Osteoblast (primary cell): ENCODE measurements around the gene AGBL4. TPM values are rescaled to one million over a fixed set of nuclear protein-coding genes. Genes with fewer than 3 reads are reported as not detected.
"Not testable (repeated sequence)": the region's sequence is repeated elsewhere in the genome, so short reads cannot be mapped to it uniquely, and the experiment has no call there.

Experiments used
- DNase-seq: peaks from one replicate; pipeline ENCODE4 v3.0.0; 2011; ENCODE audit warnings: low spot score, mixed read lengths; ENCODE audit not compliant: insufficient read length; ENCODE audit errors: missing footprints
- H2AFZ ChIP-seq: 2 replicates; pipeline ENCODE4 v1.6.0; 2011; ENCODE audit warnings: mild to moderate bottlenecking, low read length
- H3K27ac ChIP-seq: 2 replicates; pipeline ENCODE4 v1.5.1; 2011; ENCODE audit warnings: mild to moderate bottlenecking, low read depth, low read length, moderate library complexity
- H3K27me3 ChIP-seq: 2 replicates; pipeline ENCODE4 v1.6.0; 2012; ENCODE audit warnings: mild to moderate bottlenecking, control low read depth, inconsistent platforms, low read length, moderate library complexity; ENCODE audit not compliant: insufficient read depth
- H3K36me3 ChIP-seq: 2 replicates; pipeline ENCODE4 v1.5.1; 2011; ENCODE audit warnings: mild to moderate bottlenecking, low read length, control low read depth, moderate library complexity; ENCODE audit not compliant: insufficient read depth
- H3K4me1 ChIP-seq: 2 replicates; pipeline ENCODE4 v1.5.1; 2011; ENCODE audit warnings: mild to moderate bottlenecking, low read length, control low read depth, moderate library complexity; ENCODE audit not compliant: insufficient read depth
- H3K4me2 ChIP-seq: 2 replicates; pipeline ENCODE4 v1.6.0; 2011; ENCODE audit warnings: mild to moderate bottlenecking, low read length; ENCODE audit not compliant: insufficient read depth
- H3K4me3 ChIP-seq: fragments of 200-600 bp; sonication (generic); 3 replicates; pipeline ENCODE4 v1.5.1; 2012; ENCODE audit warnings: mild to moderate bottlenecking, low read length, inconsistent platforms; ENCODE audit not compliant: insufficient read depth
- H3K79me2 ChIP-seq: 2 replicates; pipeline ENCODE4 v1.6.0; 2012; ENCODE audit warnings: mild to moderate bottlenecking, low read length, control low read depth, inconsistent platforms; ENCODE audit not compliant: insufficient read depth
- H3K9me3 ChIP-seq: 2 replicates; pipeline ENCODE4 v1.5.1; 2011; ENCODE audit warnings: low read depth, low read length, control low read depth
- H4K20me1 ChIP-seq: 2 replicates; pipeline ENCODE4 v1.6.0; 2012; ENCODE audit warnings: mild to moderate bottlenecking, low read length, control low read depth; ENCODE audit not compliant: insufficient read depth
- CTCF ChIP-seq: IDR thresholded peaks from 2 replicates; pipeline ENCODE4 v1.5.1; 2011; ENCODE audit warnings: mild to moderate bottlenecking, low read depth, low read length, moderate library complexity; ENCODE audit errors: extremely low read depth
- total RNA-seq: library from RNA; depleted of rRNA; stranded (reverse); fragments of >200 nt; gene quantifications from 2 replicates; pipeline ENCODE4 v1.2.3, GENCODE V29; 2012

Gene AGBL4
- total RNA-seq, 1 donor = not detected

- H4K20me1 ChIP-seq = no peaks in the 10 kb centered on the region
- no peak overlapping the region for H3K4me2 ChIP-seq
- no peak overlapping the region for H3K27ac ChIP-seq
- H3K79me2 ChIP-seq = no peaks in the 10 kb centered on the region
- no peak for TF ChIP-seq CTCF
- no peaks in the 10 kb centered on the region for H3K4me1 ChIP-seq
- no peak overlapping the region for H3K4me3 ChIP-seq
- no peak overlapping the region for H2AFZ ChIP-seq
- no peak for DNase-seq
- H3K36me3 ChIP-seq = no peaks in the 10 kb centered on the region
- H3K9me3 ChIP-seq = peaks cover 2% of the 10 kb centered on the region
- H3K27me3 ChIP-seq = no peaks in the 10 kb centered on the region
Observed at GRCh38 chr1:49028396-49028795, 995.4 kb downstream of the AGBL4 start.

DNA sequence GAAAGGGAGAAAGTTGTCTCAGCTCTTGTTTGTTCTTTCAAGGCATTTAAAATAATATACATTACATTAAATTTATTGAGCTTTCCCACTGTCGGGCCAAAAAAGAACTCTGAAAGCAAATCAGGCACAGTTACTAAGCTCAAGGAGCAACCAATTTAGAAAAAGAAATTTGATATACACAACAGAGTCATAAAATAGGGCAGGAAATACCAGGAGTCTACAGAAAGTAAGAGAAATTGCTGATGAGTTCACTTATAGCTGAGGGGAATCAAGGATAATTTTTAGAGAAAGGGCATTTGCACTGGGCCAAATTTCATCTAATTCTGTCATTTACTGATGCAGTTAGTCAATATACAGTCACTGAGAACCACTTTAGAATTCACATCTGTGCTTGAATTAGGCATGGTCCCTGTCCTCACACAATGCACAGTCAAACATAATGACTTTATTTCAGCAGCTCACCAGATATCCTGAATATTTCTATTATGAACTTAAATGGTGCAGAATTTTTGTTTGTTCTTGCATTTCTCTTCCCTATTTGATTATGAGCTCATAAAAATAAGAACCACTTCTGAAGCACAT, 997.4 kb downstream of the AGBL4 start:
- H3K79me2 ChIP-seq = no peaks in the 10 kb centered on the region
- DNase-seq = no peak
- H3K4me2 ChIP-seq = no peak overlapping the region
- H3K27me3 ChIP-seq = no peaks in the 10 kb centered on the region
- no peaks in the 10 kb centered on the region for H4K20me1 ChIP-seq
- no peak overlapping the region for H2AFZ ChIP-seq
- TF ChIP-seq CTCF = no peak
- no peaks in the 10 kb centered on the region for H3K4me1 ChIP-seq
- no peak overlapping the region for H3K4me3 ChIP-seq
- no peak overlapping the region for H3K27ac ChIP-seq
- H3K36me3 ChIP-seq = no peaks in the 10 kb centered on the region
- H3K9me3 ChIP-seq = peaks cover 2% of the 10 kb centered on the region

- TF ChIP-seq CTCF = no peak
- Histone ChIP-seq H3K27ac (no peak overlapping the region), H3K79me2 (no peaks in the 10 kb centered on the region), H4K20me1 (no peaks in the 10 kb centered on the region), H3K36me3 (no peaks in the 10 kb centered on the region), H3K27me3 (no peaks in the 10 kb centered on the region), H3K4me1 (no peaks in the 10 kb centered on the region), H3K9me3 (no peaks in the 10 kb centered on the region), H3K4me2 (no peak overlapping the region), H3K4me3 (no peak overlapping the region), H2AFZ (no peak overlapping the region)
- no peak for DNase-seq
Observed at GRCh38 chr1:49016030-49016977, 1007.5 kb downstream of the AGBL4 start.

- no peaks in the 10 kb centered on the region for H4K20me1 ChIP-seq
- H3K79me2 ChIP-seq = no peaks in the 10 kb centered on the region
- no peaks in the 10 kb centered on the region for H3K4me1 ChIP-seq
- H2AFZ ChIP-seq = no peak overlapping the region
- no peaks in the 10 kb centered on the region for H3K27me3 ChIP-seq
- H3K27ac ChIP-seq = no peak overlapping the region
- TF ChIP-seq CTCF = no peak
- H3K4me2 ChIP-seq = no peak overlapping the region
- DNase-seq = no peak
- no peak overlapping the region for H3K4me3 ChIP-seq
- no peaks in the 10 kb centered on the region for H3K9me3 ChIP-seq
- H3K36me3 ChIP-seq = no peaks in the 10 kb centered on the region
Observed at GRCh38 chr1:49013079-49013478, 1010.7 kb downstream of the AGBL4 start.

GRCh38 chr1:49002981-49003380, 1020.8 kb downstream of the AGBL4 start:
- H3K79me2 ChIP-seq, H4K20me1 ChIP-seq, H3K27me3 ChIP-seq, H3K9me3 ChIP-seq, H2AFZ ChIP-seq, H3K4me3 ChIP-seq, H3K36me3 ChIP-seq, H3K4me1 ChIP-seq, H3K4me2 ChIP-seq, H3K27ac ChIP-seq, DNase-seq: not testable (repeated sequence)
